ENCODE results near the gene PUDP. TPM values are rescaled to one million over a fixed set of nuclear protein-coding genes. Genes with fewer than 3 reads are reported as not detected.
A peak's percentile ranks its signal among the peaks of the same experiment; 100 is the strongest.

PUDP gene
- total RNA-seq, 3 donors from 2014 or later, result 6.2 to 20.3 (median 17.9) TPM

GRCh38 chrX:7110821-7111276 is 37.1 kb downstream of the PUDP start:
- Histone ChIP-seq H3K36me3 (no peaks in the 10 kb centered on the region), H3K27ac (no peak overlapping the region), H3K27me3 (no peaks in the 10 kb centered on the region), H3K4me1 (no peaks in the 10 kb centered on the region), H3K9me3 (no peaks in the 10 kb centered on the region), H3K4me3 (no peak overlapping the region)
- intact Hi-C loops (cut with DNase I; ENCODE audit: low total_unique reads), result no loop called here
- no peak for DNase-seq (ENCODE audit: low spot score in 2 of 2)
- no peak for TF ChIP-seq POLR2AphosphoS5 (IDR thresholded peaks at IDR 0.05)
- TF ChIP-seq CTCF (IDR thresholded peaks at IDR 0.05), result no peak
- TF ChIP-seq POLR2A (IDR thresholded peaks at IDR 0.05), result no peak

GRCh38 chrX:7109838-7110793 is 37.8 kb downstream of the PUDP start:
- Histone ChIP-seq H3K36me3 (no peaks in the 10 kb centered on the region), H3K4me1 (no peaks in the 10 kb centered on the region), H3K27me3 (no peaks in the 10 kb centered on the region), H3K27ac (no peak overlapping the region), H3K4me3 (no peak overlapping the region), H3K9me3 (no peaks in the 10 kb centered on the region)
- no peak for TF ChIP-seq CTCF (IDR thresholded peaks at IDR 0.05)
- no peak for TF ChIP-seq POLR2A (IDR thresholded peaks at IDR 0.05)
- no peak for TF ChIP-seq POLR2AphosphoS5 (IDR thresholded peaks at IDR 0.05)
- intact Hi-C loops (cut with DNase I; ENCODE audit: low total_unique reads), result no loop called here
- DNase-seq (ENCODE audit: low spot score in 2 of 2), result no peak

GRCh38 chrX:7109049-7109531 is 38.9 kb downstream of the PUDP start:
- intact Hi-C loops (cut with DNase I; ENCODE audit: low total_unique reads), result no loop called here
- H3K27me3 ChIP-seq, result no peaks in the 10 kb centered on the region
- H3K27ac ChIP-seq, result peak overlapping the region in 1 of 2 donors; percentile 32
- no peak for DNase-seq (ENCODE audit: low spot score in 2 of 2)
- H3K9me3 ChIP-seq, result no peaks in the 10 kb centered on the region
- H3K4me1 ChIP-seq, result no peaks in the 10 kb centered on the region
- peak overlapping the region in 1 of 3 donors; percentile 25 for H3K4me3 ChIP-seq
- no peaks in the 10 kb centered on the region for H3K36me3 ChIP-seq
- TF ChIP-seq CTCF (IDR thresholded peaks at IDR 0.05) (no peak), POLR2A (IDR thresholded peaks at IDR 0.05) (no peak), POLR2AphosphoS5 (IDR thresholded peaks at IDR 0.05) (no peak)

- TF ChIP-seq POLR2A (IDR thresholded peaks at IDR 0.05) (no peak), POLR2AphosphoS5 (IDR thresholded peaks at IDR 0.05) (no peak), CTCF (IDR thresholded peaks at IDR 0.05) (no peak)
- Histone ChIP-seq H3K4me3 (no peak overlapping the region), H3K4me1 (no peaks in the 10 kb centered on the region), H3K27ac (no peak overlapping the region), H3K27me3 (no peaks in the 10 kb centered on the region), H3K36me3 (no peaks in the 10 kb centered on the region), H3K9me3 (no peaks in the 10 kb centered on the region)
- intact Hi-C loops (cut with DNase I; ENCODE audit: low total_unique reads), result no loop called here
- DNase-seq (ENCODE audit: low spot score in 2 of 2), result no peak
Measured at GRCh38 chrX:7108030-7108429, 39.9 kb downstream of the PUDP start.

- TF ChIP-seq POLR2A (IDR thresholded peaks at IDR 0.05) (no peak), CTCF (IDR thresholded peaks at IDR 0.05) (no peak), POLR2AphosphoS5 (IDR thresholded peaks at IDR 0.05) (no peak)
- Histone ChIP-seq H3K36me3 (no peaks in the 10 kb centered on the region), H3K4me3 (no peak overlapping the region), H3K27me3 (no peaks in the 10 kb centered on the region), H3K9me3 (no peaks in the 10 kb centered on the region), H3K27ac (no peak overlapping the region), H3K4me1 (no peaks in the 10 kb centered on the region)
- DNase-seq (ENCODE audit: low spot score in 2 of 2), result no peak
- intact Hi-C loops (cut with DNase I; ENCODE audit: low total_unique reads), result no loop called here
Measured at GRCh38 chrX:7106649-7107048, 41.3 kb downstream of the PUDP start.
